PC-9 (cell line): Measurements from ENCODE around the gene RECQL5.

ENCODE experiments used
- EZH2 ChIP-seq: fragments of 200-600 bp; sonication (generic); IDR thresholded peaks from 2 replicates; pipeline ENCODE4 v1.8.0; 2017; ENCODE audit warnings: antibody characterized with exemption, low read depth
- TF ChIP-seq, protein P1 (sequence below): fragments of 200-600 bp; sonication (generic); conservative IDR thresholded peaks from 2 replicates; pipeline ENCODE4 v1.6.1; 2017; ENCODE audit warnings: mixed run types, antibody characterized with exemption, mild to moderate bottlenecking, moderate library complexity

- TF ChIP-seq, protein P1, sequence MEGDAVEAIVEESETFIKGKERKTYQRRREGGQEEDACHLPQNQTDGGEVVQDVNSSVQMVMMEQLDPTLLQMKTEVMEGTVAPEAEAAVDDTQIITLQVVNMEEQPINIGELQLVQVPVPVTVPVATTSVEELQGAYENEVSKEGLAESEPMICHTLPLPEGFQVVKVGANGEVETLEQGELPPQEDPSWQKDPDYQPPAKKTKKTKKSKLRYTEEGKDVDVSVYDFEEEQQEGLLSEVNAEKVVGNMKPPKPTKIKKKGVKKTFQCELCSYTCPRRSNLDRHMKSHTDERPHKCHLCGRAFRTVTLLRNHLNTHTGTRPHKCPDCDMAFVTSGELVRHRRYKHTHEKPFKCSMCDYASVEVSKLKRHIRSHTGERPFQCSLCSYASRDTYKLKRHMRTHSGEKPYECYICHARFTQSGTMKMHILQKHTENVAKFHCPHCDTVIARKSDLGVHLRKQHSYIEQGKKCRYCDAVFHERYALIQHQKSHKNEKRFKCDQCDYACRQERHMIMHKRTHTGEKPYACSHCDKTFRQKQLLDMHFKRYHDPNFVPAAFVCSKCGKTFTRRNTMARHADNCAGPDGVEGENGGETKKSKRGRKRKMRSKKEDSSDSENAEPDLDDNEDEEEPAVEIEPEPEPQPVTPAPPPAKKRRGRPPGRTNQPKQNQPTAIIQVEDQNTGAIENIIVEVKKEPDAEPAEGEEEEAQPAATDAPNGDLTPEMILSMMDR = no peak
- no peak for TF ChIP-seq EZH2
Measured at GRCh38 chr17:75637551-75637950, 29.4 kb downstream of the RECQL5 start.
